HG03378 (cell line): ENCODE results near the gene FAM151B.
"Not testable (repeated sequence)": the region's sequence is repeated elsewhere in the genome, so short reads cannot be mapped to it uniquely, and the experiment has no call there.

Experiments used
- ATAC-seq: cut with Tn5 transposase; IDR thresholded peaks from one replicate; pipeline ENCODE4 v1.9.1; 2021; ENCODE audit warnings: mild to moderate bottlenecking, moderate library complexity; ENCODE audit not compliant: unreplicated experiment

The FAM151B gene

GRCh38 chr5:80580291-80580690 lies 92.4 kb downstream of the FAM151B start:
- not testable (repeated sequence) for ATAC-seq

DNA sequence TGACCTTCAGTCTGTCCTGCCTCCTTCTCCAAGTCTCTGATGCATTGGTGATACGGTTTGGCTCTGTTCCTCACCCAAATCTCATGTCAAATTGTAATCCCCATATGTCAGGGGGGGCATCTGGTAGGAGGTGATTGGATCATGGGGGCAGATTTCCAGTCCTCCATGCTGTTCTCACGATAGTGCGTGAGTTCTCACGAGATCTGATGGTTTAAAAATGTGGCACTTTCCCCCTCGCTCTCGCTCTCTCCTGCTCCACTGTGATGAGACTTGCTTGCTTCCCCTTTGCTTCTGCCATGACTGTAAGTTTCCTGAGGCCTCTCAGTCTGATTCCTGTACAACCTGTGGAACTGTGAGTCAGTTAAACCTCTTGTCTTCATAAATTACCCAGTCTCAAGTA lies 96.9 kb downstream of the FAM151B start:
- ATAC-seq, result no peak

- ATAC-seq, result no peak
Observed at GRCh38 chr5:80588858-80589540, 101.1 kb downstream of the FAM151B start.

- ATAC-seq, result no peak
Observed at GRCh38 chr5:80590766-80591165, 102.9 kb downstream of the FAM151B start.

- no peak for ATAC-seq
Observed at GRCh38 chr5:80591352-80591751, 103.5 kb downstream of the FAM151B start.

- ATAC-seq, result no peak
Observed at GRCh38 chr5:80592105-80592504, 104.2 kb downstream of the FAM151B start.
